ENCODE data around the gene NF1. TPM values are rescaled to one million over a fixed set of nuclear protein-coding genes. Genes with fewer than 3 reads are reported as not detected.

NF1 gene
- polyA plus RNA-seq, 2 of the 4 experiments (the other 2 are of a cell fraction) = 15.9 to 73.2 TPM

GRCh38 chr17:31275116-31275515, 180.3 kb downstream of the NF1 start:
- Histone ChIP-seq H3K27ac (peak overlapping the region; percentile 44 to 58; a peak in 4 of 6 replicates), H3K9me3 (no peaks in the 10 kb centered on the region), H3K4me3 (no peak overlapping the region), H3K4me1 (peaks cover 21% of the 10 kb centered on the region), H3K4me2 (no peak overlapping the region; the same call in 2 of the 3 replicates)
- no peak for ATAC-seq
- peak; percentile 61 for FAIRE-seq
- 89% methylated on average over 1 of the region's 1 CpG for WGBS (ENCODE audit: missing lambda C conversion rate)
- TF ChIP-seq CHD4 (IDR thresholded peaks at IDR 0.05; ENCODE audit: borderline replicate concordance) (no peak), USF2 (IDR thresholded peaks at IDR 0.05) (no peak), NFE2L2 (conservative IDR thresholded peaks at IDR 0.05; ENCODE audit: low read length) (no peak)
- DNase-seq (ENCODE audit: low read depth in 1 of 2, low spot score in 1 of 2) = no peak
- POLR2A ChIA-PET = no interaction called here
- CTCF ChIA-PET = no interaction called here

GRCh38 chr17:31279401-31279800, 184.6 kb downstream of the NF1 start:
- ATAC-seq (no peak), DNase-seq (ENCODE audit: low read depth in 1 of 2, low spot score in 1 of 2) (no peak), FAIRE-seq (no peak)
- ChIA-PET POLR2A (interaction anchor here (0.6 kb wide), 1 partner anchor 91 kb away, joined by 3 read pairs; no protein-coding TSS in a partner anchor), CTCF (no interaction called here)
- Histone ChIP-seq H3K4me3 (no peak overlapping the region), H3K4me1 (peaks cover 8% of the 10 kb centered on the region), H3K9me3 (no peaks in the 10 kb centered on the region), H3K27ac (no peak overlapping the region), H3K4me2 (no peak overlapping the region)
- WGBS (ENCODE audit: missing lambda C conversion rate) = 96% methylated on average over 2 of the region's 2 CpGs
- TF ChIP-seq CBX2 (IDR thresholded peaks at IDR 0.05; ENCODE audit: borderline replicate concordance, low read depth) = no peak
- no peak for TF ChIP-seq SREBF2 (IDR thresholded peaks at IDR 0.05)
- TF ChIP-seq MAFK (IDR thresholded peaks at IDR 0.05; ENCODE audit: partially characterized antibody) = no peak
- no peak for TF ChIP-seq RARB (CRISPR knock-in tag; IDR thresholded peaks at IDR 0.05)
- no peak for TF ChIP-seq FOSL2 (IDR thresholded peaks at IDR 0.05)
- TF ChIP-seq FOSL2 (CRISPR knock-in tag; IDR thresholded peaks at IDR 0.05) = no peak
- no peak for TF ChIP-seq CTCF (IDR thresholded peaks at IDR 0.05)
- no peak for TF ChIP-seq EHMT2 (IDR thresholded peaks at IDR 0.05; ENCODE audit: low read depth)
- TF ChIP-seq MAX (IDR thresholded peaks at IDR 0.05) = no peak
- no peak for TF ChIP-seq RFX5 (IDR thresholded peaks at IDR 0.05)
- no peak for TF ChIP-seq KDM5A (IDR thresholded peaks at IDR 0.05)
- TF ChIP-seq ZC3H11A (IDR thresholded peaks at IDR 0.05) = no peak
- TF ChIP-seq BCL3 (IDR thresholded peaks at IDR 0.05) = no peak

- Histone ChIP-seq H3K4me3 (no peak overlapping the region), H3K27ac (no peak overlapping the region), H3K4me1 (no peaks in the 10 kb centered on the region), H3K9me3 (no peaks in the 10 kb centered on the region), H3K4me2 (no peak overlapping the region)
- ATAC-seq (no peak), DNase-seq (ENCODE audit: low read depth in 1 of 2, low spot score in 1 of 2) (no peak), FAIRE-seq (no peak)
- TF ChIP-seq ZNF302 (CRISPR knock-in tag; IDR thresholded peaks at IDR 0.05) (no peak), FOSB (CRISPR knock-in tag; IDR thresholded peaks at IDR 0.05) (no peak), PBX3 (IDR thresholded peaks at IDR 0.05) (no peak), HOXB13 (CRISPR knock-in tag; IDR thresholded peaks at IDR 0.05; ENCODE audit: low read depth) (no peak)
- ChIA-PET CTCF (no interaction called here), POLR2A (no interaction called here)
- whole genome bisulfite sequencing (ENCODE audit: missing lambda C conversion rate) = 86% methylated on average over 2 of the region's 2 CpGs
Observed at GRCh38 chr17:31281061-31281460, 186.3 kb downstream of the NF1 start.
